ENCODE data around the gene SEPTIN1. TPM values are rescaled to one million over a fixed set of nuclear protein-coding genes. Genes with fewer than 3 reads are reported as not detected.

Gene SEPTIN1
- total and polyA plus RNA-seq, 2 of the 13 experiments (the other 11 are each of a cell fraction or from before 2014, with no cell fraction given) = 0.18 to 0.67 TPM

DNA sequence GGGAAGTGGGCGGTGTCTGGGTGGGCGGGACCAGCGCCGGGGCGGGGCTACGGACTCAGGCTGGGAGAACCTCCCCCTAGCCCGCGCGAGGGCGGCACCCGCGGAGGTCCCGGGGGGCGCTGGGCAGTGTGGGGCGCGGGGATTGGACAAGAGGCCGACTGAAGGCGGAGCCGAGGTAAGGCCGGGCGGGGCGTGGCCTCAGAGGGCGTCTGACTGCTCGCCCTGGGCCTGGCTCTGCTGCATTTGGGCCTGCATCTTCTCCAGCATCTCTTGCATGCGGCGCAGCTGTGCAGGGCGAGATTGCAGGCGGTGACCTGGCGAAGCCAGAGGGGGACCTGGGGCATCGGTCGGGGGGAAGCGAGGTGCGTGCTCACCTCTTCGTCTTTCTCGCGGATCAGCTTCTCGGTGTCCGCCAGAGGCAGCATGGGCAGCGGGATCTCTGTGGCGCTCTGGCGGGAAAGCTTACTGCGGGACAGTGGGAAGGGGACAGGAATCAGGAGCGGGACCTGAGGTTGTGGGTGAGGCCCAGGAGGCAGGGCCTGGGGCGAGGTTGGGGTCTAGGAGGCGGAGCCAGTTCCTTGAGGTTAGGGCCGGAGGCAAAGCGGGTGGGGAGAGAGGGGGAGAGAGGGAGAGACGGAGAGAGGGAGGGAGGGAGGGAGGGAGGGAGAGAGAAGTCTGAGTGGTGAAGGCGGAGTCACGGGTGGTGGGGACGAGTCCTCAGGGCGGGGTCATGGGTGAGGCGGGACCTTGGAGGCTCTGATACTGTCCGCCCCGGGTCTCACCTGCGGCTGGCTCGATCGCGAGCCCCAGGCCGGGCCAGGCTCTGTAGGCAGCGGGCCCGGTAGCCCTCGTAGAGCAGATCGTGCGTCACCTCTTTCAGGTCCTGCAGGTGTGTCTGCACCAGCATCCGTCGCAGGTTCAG lies 3.9 kb downstream of the SEPTIN1 start (continued):
- TF ChIP-seq BATF2 (CRISPR knock-in tag; IDR thresholded peaks at IDR 0.05) = no peak
- TF ChIP-seq CEBPZ (IDR thresholded peaks at IDR 0.05; ENCODE audit: low read length) = no peak
- no peak for TF ChIP-seq SCMH1 (CRISPR knock-in tag; IDR thresholded peaks at IDR 0.05; ENCODE audit: borderline replicate concordance)
- TF ChIP-seq PITX1 (CRISPR knock-in tag; IDR thresholded peaks at IDR 0.05) = peak; percentile 47
- no peak; the same call in 1 of the 2 replicates for TF ChIP-seq TEAD2 (CRISPR knock-in tag; IDR thresholded peaks at IDR 0.05)
- TF ChIP-seq ZNF264 (CRISPR knock-in tag; IDR thresholded peaks at IDR 0.05) = no peak
- no peak; the same call in 1 of the 2 replicates for TF ChIP-seq PRDM15 (CRISPR knock-in tag; IDR thresholded peaks at IDR 0.05)
- peak; percentile 24; the same call in 1 of the 2 replicates for TF ChIP-seq NCOR1 (IDR thresholded peaks at IDR 0.05; ENCODE audit: borderline replicate concordance, low read length)
- TF ChIP-seq SP1 (IDR thresholded peaks at IDR 0.05) = no peak
- peak; percentile 89 for TF ChIP-seq SP1 (CRISPR knock-in tag; IDR thresholded peaks at IDR 0.05)
- TF ChIP-seq, protein P1, sequence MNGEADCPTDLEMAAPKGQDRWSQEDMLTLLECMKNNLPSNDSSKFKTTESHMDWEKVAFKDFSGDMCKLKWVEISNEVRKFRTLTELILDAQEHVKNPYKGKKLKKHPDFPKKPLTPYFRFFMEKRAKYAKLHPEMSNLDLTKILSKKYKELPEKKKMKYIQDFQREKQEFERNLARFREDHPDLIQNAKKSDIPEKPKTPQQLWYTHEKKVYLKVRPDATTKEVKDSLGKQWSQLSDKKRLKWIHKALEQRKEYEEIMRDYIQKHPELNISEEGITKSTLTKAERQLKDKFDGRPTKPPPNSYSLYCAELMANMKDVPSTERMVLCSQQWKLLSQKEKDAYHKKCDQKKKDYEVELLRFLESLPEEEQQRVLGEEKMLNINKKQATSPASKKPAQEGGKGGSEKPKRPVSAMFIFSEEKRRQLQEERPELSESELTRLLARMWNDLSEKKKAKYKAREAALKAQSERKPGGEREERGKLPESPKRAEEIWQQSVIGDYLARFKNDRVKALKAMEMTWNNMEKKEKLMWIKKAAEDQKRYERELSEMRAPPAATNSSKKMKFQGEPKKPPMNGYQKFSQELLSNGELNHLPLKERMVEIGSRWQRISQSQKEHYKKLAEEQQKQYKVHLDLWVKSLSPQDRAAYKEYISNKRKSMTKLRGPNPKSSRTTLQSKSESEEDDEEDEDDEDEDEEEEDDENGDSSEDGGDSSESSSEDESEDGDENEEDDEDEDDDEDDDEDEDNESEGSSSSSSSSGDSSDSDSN (CRISPR knock-in tag; IDR thresholded peaks at IDR 0.05) = peak; percentile 94
- TF ChIP-seq PAF1 (CRISPR knock-in tag; IDR thresholded peaks at IDR 0.05) = no peak
- peak; percentile 87 for TF ChIP-seq ZNF891 (CRISPR knock-in tag; IDR thresholded peaks at IDR 0.05)
- no peak; the same call in 1 of the 2 replicates for TF ChIP-seq ZNF709 (CRISPR knock-in tag; IDR thresholded peaks at IDR 0.05)
- no peak; the same call in 1 of the 2 replicates for TF ChIP-seq CHD4 (IDR thresholded peaks at IDR 0.05; ENCODE audit: borderline replicate concordance, low read length)
- TF ChIP-seq ATF1 (CRISPR knock-in tag; IDR thresholded peaks at IDR 0.05) = no peak
- TF ChIP-seq, protein P2, sequence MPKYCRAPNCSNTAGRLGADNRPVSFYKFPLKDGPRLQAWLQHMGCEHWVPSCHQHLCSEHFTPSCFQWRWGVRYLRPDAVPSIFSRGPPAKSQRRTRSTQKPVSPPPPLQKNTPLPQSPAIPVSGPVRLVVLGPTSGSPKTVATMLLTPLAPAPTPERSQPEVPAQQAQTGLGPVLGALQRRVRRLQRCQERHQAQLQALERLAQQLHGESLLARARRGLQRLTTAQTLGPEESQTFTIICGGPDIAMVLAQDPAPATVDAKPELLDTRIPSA (CRISPR knock-in tag; IDR thresholded peaks at IDR 0.05; ENCODE audit: borderline replicate concordance) = peak; percentile 89; the same call in 1 of the 2 replicates
- TF ChIP-seq KDM4B (CRISPR knock-in tag; IDR thresholded peaks at IDR 0.05) = no peak
- TF ChIP-seq MIXL1 (CRISPR knock-in tag; IDR thresholded peaks at IDR 0.05) = no peak
